Neutrophil (primary cell): Measurements from ENCODE around the gene JARID2.

ENCODE experiments used
- H3K27ac ChIP-seq: fragments of 200-600 bp; sonication (generic); 2 replicates; pipeline ENCODE4 v1.5.1; 2016; ENCODE audit warnings: mild to moderate bottlenecking, moderate library complexity
- H3K27me3 ChIP-seq: fragments of 200-600 bp; sonication (generic); 2 replicates; pipeline ENCODE4 v1.6.0; 2016; ENCODE audit warnings: mild to moderate bottlenecking
- H3K36me3 ChIP-seq: fragments of 200-600 bp; sonication (generic); 2 replicates; pipeline ENCODE4 v1.5.1; 2017
- H3K4me1 ChIP-seq, 2 experiments: fragments of 200-600 bp in 1 of 2; sonication (generic) in 1 of 2; 1 replicate in 1 of 2; 2 replicates in 1 of 2; pipeline versions ENCODE4 v1.5.1 to v1.6.1; 2013 to 2016; ENCODE audit warnings: low read depth in 1 of 2, low read length in 1 of 2, mild to moderate bottlenecking in 1 of 2, moderate library complexity in 1 of 2; ENCODE audit not compliant: control insufficient read depth in 1 of 2, insufficient read depth in 1 of 2
- H3K4me3 ChIP-seq, 2 experiments: fragments of 200-600 bp in 1 of 2; sonication (generic) in 1 of 2; 1 replicate in 1 of 2; 2 replicates in 1 of 2; pipeline ENCODE4 v1.5.1; 2013 to 2016; ENCODE audit warnings: low read depth in 1 of 2, low read length in 1 of 2, mild to moderate bottlenecking in 1 of 2, moderate library complexity in 1 of 2
- H3K9me3 ChIP-seq: fragments of 200-600 bp; sonication (generic); 2 replicates; pipeline ENCODE4 v1.5.1; 2016
- TF ChIP-seq, protein P1 (sequence below): fragments of 200-600 bp; sonication (generic); IDR thresholded peaks from 2 replicates; pipeline ENCODE4 v1.5.1; 2016; ENCODE audit warnings: antibody characterized with exemption

The JARID2 gene

DNA sequence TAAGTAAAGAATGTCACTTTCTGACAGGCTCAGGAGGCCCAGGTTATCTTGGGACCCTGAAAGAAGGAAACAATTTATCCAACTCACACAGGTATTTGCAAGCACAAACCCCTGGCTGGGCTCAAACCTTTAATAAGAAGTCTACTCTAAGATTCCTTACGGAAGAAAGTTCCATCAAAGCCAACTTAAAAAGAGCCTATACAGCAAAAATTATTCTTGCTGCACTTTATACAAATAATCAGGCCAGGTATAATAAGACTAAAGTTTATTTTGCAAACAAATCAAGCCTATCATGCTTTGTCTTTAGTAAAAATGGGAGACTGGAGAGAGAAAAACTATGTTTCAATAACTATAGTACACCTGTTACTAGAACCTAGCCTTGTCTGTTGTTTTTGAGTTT lies 314.8 kb downstream of the JARID2 start:
- no peak overlapping the region for H3K4me3 ChIP-seq
- no peak overlapping the region for H3K27ac ChIP-seq
- TF ChIP-seq, protein P1, sequence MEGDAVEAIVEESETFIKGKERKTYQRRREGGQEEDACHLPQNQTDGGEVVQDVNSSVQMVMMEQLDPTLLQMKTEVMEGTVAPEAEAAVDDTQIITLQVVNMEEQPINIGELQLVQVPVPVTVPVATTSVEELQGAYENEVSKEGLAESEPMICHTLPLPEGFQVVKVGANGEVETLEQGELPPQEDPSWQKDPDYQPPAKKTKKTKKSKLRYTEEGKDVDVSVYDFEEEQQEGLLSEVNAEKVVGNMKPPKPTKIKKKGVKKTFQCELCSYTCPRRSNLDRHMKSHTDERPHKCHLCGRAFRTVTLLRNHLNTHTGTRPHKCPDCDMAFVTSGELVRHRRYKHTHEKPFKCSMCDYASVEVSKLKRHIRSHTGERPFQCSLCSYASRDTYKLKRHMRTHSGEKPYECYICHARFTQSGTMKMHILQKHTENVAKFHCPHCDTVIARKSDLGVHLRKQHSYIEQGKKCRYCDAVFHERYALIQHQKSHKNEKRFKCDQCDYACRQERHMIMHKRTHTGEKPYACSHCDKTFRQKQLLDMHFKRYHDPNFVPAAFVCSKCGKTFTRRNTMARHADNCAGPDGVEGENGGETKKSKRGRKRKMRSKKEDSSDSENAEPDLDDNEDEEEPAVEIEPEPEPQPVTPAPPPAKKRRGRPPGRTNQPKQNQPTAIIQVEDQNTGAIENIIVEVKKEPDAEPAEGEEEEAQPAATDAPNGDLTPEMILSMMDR = no peak
- no peaks in the 10 kb centered on the region for H3K27me3 ChIP-seq
- no peaks in the 10 kb centered on the region for H3K9me3 ChIP-seq
- no peaks in the 10 kb centered on the region for H3K36me3 ChIP-seq
- H3K4me1 ChIP-seq = peaks cover 0 to 7% of the 10 kb centered on the region in 2 experiments

DNA sequence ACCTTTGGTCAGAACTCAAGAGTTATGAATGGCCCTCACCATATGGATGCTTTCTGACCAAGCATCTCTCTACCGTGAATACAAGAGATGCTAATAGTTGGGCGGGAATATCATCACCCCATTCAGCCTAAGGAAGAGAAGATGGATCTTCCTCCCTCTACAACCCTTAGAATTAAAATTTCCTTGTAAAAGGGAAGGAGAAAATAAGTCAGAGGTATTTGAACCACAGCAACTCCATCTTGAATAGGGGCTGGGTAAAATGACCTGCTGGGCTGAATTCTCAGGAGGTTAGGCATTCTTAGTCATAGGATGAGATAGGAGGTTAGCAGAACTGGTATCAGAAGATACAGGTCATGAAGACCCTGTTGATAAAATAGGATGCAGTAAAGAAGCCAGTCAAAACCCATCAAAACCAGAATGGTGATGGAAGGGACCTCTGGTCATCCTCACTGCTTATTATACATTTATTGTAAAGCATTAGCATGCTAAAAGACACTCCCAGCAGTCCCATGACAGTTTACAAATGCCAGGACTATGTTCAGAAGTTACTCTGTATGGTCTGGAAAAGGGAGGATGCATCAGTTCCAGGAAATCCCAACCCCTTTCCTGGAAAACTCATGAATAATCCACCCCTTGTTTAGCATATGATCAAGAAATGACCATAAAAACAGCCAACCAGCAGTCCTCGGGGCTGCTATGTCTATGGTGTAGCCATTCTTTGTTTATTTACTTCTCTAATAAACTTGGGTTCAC lies 315.8 kb downstream of the JARID2 start:
- no peak overlapping the region for H3K4me3 ChIP-seq
- H3K27ac ChIP-seq = no peak overlapping the region
- H3K36me3 ChIP-seq = no peaks in the 10 kb centered on the region

GRCh38 chr6:15562977-15563376 lies 317.1 kb downstream of the JARID2 start:
- Histone ChIP-seq H3K4me3 (no peak overlapping the region), H3K4me1 (peaks cover 0 to 7% of the 10 kb centered on the region in 2 experiments), H3K36me3 (no peaks in the 10 kb centered on the region), H3K27me3 (no peaks in the 10 kb centered on the region), H3K27ac (no peak overlapping the region), H3K9me3 (no peaks in the 10 kb centered on the region)
- TF ChIP-seq, protein P1 = no peak

More for the DNA sequence above, 315.8 kb downstream of the JARID2 start:
- H3K9me3 ChIP-seq = no peaks in the 10 kb centered on the region
- H3K27me3 ChIP-seq = no peaks in the 10 kb centered on the region
- H3K4me1 ChIP-seq = peaks cover 0 to 7% of the 10 kb centered on the region in 2 experiments
- TF ChIP-seq, protein P1 = no peak

- H3K36me3 ChIP-seq = no peaks in the 10 kb centered on the region
- no peaks in the 10 kb centered on the region for H3K9me3 ChIP-seq
- H3K4me1 ChIP-seq = peaks cover 0 to 7% of the 10 kb centered on the region in 2 experiments
- H3K27me3 ChIP-seq = no peaks in the 10 kb centered on the region
- no peak overlapping the region for H3K27ac ChIP-seq
- H3K4me3 ChIP-seq = no peak overlapping the region
- TF ChIP-seq, protein P1 = no peak
These were observed 323.4 kb downstream of the JARID2 start for GRCh38 chr6:15569035-15569995.

DNA sequence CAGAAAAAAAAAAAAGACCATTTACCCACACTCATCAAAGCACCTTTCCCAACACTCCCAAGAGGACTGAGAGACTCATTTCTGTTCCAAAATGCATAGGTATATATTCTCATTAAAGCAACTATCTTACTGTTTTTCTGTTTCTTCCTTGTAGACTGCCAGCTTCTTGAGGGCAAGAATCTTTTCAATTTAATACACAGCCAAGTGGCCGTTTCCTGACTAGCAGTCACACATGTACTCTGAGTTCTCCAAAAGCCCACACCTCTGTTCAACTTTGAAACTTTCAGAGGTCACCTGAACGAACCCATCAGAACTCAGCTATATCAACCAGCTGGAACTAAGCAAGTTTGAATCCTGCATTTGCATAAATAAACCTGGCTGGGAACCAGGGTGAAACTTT lies 324.3 kb downstream of the JARID2 start:
- no peak overlapping the region for H3K27ac ChIP-seq
- H3K27me3 ChIP-seq = no peaks in the 10 kb centered on the region
- peaks cover 0 to 7% of the 10 kb centered on the region in 2 experiments for H3K4me1 ChIP-seq
- H3K36me3 ChIP-seq = no peaks in the 10 kb centered on the region
- TF ChIP-seq, protein P1 = no peak
- no peaks in the 10 kb centered on the region for H3K9me3 ChIP-seq
- H3K4me3 ChIP-seq = no peak overlapping the region
